Ureter (tissue), 1 donor: ENCODE data around the gene EBF4. TPM values are rescaled to one million over a fixed set of nuclear protein-coding genes. Genes with fewer than 3 reads are reported as not detected.
"Not testable (repeated sequence)": the region's sequence is repeated elsewhere in the genome, so short reads cannot be mapped to it uniquely, and the experiment has no call there.

Source experiments
- DNase-seq: peaks from one replicate; pipeline ENCODE4 v3.0.0-alpha.2; 2020; ENCODE audit warnings: low spot score
- total RNA-seq: library from RNA; stranded (reverse); gene quantifications from one replicate; pipeline ENCODE4 v1.2.4, GENCODE V29; 2023
- donor health status: DM: yes; HTN: yes; CAD: no.

EBF4 gene
- total RNA-seq, 1 donor from 2014 or later: 30.3 TPM

DNA sequence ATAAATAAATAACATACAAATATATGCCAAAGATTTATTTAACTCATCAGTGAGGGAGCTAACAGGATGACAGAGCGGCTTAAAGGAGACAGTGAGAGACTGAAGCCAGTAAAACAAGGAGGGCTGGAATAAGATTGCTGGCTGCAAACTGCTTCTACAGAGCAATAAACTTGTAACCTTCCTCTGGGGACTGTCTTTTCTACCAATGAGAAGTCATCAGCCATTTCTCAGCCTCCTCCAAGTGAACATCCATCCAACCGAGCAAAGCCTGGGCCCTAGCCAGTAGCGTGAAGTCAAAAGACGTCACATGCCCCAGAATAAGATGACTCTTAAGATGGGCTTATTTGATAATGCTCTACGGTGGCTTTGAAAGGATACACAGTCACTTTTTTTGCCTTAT lies 65.4 kb downstream of the EBF4 start:
- DNase-seq: no peak

DNA sequence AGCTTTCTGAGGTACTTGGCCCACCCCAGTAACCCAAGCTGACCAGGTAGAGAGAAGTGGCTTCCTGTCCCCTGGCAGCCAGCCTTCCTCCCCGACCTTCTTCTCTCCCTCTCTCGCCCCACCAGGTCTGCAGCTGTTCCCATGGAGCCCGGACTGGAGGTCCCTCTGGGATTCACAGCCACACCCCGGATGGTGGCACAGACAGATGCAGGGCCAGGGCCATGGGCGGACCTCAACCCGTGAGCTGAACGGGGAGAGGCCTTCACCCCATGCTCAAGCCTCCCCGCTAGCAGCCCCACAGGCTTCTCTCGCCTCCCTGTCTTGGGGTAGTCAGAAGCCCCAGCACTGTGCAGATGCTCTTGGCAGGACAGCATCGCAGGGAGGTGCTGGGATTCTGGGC lies 66.6 kb downstream of the EBF4 start:
- DNase-seq: no peak

DNA sequence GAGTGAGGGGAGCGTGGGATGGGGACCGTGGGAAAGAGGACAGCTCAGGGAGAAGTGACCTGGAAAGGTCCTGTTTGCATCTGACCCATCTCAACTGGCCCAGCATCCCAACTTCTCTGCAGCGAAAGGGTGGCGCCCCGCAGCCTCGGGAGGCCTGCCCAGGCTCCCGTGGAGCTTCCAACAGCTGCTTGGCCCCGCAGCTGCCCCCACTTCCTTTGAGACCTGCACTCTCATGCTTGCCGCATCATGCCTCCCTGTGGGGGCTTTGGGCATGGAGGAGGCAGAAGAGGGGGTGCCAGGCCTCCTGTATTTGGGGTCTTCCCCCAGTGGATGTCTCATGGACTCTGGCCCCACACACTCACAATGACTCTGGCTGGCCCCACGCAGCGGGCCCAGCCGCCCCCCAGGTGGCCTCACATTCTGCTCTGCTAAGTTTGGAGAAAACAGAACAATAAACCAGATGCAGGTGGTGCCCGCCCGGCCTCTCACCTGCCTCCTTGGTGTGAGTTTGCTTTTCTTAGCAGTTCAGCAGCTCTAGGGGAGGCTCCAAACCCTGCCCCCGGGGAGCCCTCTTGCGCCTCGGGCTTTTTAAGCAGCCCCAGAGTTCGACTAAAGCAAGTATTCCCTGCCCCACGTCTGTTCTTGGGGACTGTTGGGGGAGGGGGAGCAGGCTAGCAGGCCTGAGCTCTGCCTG lies 67.2 kb downstream of the EBF4 start:
- DNase-seq: no peak

DNA sequence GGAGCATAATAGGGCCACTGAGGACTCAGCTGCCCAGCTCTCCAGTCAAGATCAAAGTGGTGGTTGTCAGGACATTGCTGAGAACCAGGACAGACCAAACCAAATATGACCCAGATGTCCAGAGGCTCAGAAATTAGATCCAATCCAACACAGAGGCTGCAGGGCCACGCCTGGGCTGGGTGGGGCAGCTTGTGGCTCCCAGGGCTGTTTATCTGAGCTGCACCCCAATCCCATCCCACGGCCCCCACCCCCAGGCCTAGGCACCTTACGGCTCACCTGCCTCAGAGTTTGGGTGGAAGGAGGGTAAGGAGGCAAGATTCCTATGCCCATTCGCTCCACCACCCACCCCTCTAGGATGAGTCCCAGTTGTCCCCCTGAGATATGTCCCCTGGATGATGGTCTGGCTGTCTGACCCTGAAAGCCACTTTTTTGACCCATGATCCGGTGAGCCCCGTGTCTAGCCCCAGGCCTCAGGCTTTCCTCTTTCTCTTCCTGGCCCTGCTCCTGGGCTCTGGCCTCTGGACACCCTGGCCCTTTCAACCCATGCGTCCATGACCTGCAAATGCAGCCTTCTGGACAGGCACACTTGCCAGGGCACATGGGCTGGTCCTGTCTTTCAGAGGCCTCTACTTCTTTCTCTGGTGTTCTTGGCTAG lies 67.8 kb downstream of the EBF4 start:
- no peak for DNase-seq

DNA sequence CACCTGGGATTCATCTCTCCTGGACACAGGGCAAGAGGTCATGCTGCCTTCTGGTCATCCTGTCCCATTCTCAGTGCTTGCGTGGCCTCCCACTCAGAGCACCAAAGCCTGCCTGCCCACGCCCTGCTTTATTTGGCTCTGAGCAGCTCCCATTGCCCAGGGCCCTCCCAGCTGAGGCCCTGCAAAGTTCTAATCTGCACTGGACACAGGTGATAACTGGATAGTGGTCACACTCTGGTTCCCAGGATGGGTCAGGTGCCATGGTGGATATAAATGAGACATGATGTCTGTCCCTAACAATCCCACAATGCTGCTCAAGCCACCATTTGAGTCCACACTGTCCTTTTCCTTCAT lies 68.3 kb downstream of the EBF4 start:
- no peak for DNase-seq

DNA sequence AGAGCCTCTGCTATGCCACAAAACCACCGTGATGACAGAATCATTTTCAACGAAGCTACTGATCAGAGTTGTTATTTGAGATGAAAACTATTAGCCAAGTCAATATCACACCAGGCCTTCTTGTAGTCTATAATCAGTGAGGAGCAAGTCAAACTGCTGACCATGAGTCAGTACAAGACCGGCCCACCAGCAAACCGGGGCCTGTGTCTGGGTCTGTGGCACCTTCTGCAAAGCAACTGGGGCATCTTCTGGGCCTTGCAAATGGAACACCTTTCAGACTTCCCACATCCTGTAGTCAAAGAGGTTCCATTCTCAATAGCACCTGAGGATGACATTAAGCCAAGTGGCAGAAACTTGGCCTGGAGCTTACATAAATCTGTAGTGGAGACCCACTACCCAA lies 69.3 kb downstream of the EBF4 start:
- DNase-seq: no peak

DNA sequence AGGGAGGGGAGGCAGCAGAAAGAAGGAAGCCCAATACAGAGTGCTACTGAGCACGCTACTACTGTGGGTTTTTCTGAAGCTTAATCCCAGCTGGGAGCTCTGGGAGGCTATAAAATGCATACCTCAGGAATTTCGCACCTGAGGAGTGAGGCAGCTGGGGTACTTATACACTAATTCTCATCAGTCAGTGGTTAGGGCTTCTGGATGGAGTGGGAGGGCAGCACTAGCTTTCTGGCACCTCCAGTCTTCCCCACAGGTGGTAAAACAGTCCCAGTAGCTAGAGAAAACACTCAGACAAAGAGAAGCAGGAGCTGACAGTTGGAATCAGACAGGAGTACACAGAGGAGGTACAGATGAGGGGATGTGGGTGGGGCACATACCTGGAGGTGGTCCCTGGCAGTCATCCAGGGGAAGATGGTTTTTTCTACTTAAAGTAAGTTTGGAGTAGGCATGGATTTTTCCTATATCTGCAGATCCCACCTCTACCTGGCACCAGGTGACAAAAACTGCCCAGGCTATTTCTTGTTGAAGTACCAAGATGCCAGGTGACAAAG lies 70.1 kb downstream of the EBF4 start:
- no peak for DNase-seq

DNA sequence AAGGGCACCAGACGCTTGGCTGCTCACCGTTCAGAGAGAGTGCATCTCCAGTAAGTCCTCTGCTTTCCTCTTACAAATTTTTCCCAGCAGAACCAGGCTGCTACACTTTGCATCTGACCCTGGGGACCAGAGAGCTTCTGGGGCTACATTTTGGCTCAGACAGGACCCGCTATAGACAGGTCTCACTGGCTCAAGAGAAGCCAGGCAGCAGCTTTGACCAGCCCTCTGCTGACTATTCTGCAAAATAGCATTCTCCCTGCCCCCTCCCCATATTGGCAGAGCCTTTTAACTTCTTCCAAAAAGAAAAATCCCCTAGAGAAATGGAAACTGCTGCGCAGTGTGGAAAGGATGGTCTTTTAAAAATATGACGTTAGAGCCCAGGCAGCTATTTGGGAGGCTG lies 70.6 kb downstream of the EBF4 start:
- DNase-seq: no peak

DNA sequence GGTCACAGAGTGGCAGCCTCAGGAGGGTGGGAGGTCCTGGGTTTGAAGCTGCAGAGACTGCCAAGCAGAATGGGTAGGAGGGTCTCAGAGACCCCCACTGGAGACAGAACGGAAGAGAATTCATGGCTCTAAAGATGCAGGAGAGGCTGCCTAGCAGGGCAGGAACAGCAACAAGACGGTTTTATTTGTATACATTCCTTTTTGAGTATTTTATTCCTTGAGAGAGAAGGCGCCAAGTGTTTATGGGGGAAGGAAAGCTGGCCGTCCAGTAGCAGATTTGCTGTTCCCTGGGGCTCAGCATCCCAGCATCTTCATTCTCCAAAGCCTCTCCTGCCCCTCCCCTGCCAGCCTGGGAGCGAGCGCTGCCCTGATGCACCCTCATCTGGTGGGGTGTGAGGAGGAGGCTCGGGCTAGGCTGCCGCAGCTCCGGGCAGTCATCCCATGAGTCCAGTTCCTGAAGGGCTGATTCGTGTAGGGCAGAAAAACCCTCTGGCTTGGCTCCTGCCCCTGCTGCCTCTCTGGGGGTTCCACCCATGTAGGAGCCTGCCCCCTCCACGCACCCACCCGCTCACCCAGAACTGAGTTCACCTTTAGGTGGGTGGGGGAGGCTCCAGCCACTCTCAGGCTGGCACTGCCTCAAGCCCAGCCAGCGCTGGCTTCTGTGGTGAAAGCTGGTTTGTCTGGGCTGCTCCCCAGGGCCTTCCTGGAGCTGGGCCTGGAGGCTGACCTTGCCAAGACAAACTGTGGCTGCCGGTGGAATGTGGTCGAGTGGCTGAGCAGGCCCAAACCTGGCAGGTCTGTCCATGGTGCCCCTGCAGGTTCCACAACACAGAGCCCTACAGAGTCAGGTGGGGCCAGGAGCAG lies 75.4 kb downstream of the EBF4 start:
- peak; percentile 91 for DNase-seq

DNA sequence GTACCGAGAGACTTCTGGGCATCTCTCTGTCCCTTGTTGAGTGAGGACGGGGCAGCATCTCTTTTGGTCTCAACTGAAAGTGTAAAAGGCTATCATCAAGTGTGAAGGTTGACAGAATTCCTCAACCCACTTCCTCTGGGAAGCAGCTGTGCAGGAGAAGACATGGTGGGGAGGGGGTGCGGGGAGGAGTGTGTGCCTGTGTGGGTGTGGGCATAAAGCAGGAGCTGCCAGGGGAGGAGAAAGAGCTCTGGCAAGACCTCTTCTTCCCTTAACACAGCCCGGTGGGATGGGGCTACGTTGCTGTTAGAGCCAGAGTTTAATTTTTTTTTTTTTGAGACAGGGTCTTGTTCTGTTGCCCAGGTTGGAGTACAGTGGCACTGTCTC lies 76.0 kb downstream of the EBF4 start:
- no peak for DNase-seq

DNA sequence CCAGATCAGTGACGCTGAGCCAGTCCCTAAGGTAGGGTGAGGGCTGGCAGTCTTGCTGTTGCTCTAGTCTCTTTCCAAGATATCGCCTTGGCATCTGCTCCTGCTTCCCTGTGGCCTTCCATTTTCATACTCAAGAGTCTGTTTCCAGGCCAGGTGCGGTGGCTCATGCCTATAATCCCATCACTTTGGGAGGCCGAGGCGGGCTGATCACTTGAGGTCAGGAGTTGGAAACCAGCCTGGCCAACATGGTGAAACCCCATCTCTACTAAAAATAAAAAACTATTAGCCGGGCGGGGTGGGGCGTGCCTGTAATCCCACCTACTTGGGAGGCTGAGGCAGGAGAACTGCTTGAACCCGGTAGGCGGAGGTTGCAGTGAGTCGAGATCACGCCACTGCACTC lies 77.5 kb downstream of the EBF4 start:
- DNase-seq: not testable (repeated sequence)

DNA sequence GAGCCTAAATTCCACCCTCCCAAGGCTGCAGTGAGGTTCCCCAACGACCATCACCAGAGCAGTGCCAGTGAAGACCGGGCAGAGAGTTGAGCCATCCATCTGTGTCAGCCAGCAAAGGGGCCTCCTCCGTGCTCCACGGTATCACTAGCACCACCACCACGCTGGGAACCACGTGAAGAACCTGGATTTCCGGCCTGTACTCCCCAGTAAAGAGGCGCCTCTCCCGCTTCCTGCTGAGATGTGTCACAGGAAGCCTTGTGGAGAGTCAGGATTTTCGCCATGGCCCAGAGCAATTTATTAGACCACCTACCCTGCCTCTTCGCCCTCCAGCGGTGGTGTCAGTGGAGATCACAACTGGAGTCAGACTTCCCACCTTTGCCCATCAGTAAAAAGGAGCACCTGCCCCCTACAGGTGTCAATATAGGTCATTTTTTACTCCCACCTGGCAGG lies 79.1 kb downstream of the EBF4 start:
- DNase-seq: no peak

DNA sequence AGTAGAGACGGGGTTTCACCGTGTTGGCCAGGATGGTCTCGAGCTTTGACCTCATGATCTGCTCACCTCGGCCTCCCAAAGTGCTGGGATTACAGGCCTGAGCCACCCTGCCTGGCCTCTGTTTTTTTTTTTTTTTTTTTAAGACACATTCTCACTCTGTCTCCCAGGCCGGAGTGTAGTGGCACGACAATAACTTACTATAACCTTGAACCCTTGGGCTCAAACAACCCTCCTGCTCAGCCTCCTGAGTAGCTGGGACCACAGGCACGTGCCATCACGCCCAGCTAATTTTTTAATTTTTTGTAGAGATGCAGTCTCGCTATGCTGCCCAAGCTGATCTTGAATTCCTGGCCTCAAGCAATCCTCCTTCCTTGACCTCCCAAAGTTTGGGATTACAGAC lies 81.2 kb downstream of the EBF4 start:
- no peak for DNase-seq

DNA sequence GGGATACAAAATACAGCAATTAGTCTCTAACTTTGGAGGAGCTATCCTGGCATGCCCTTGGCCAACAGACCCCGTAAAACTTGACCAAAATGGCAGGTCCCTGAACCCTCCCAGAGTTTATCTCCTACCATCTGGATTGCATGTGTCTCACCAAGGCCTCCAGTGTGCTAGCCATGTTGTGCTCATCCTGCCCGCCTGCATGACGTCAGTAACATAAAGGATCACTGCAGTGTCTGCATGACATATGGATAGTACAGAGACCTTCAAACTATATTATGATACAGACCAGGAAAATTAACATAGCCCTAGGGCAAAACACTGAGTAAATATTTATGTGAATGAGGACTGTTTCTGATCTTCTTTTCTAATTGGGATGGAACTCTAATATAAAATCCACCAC lies 82.6 kb downstream of the EBF4 start:
- no peak for DNase-seq

DNA sequence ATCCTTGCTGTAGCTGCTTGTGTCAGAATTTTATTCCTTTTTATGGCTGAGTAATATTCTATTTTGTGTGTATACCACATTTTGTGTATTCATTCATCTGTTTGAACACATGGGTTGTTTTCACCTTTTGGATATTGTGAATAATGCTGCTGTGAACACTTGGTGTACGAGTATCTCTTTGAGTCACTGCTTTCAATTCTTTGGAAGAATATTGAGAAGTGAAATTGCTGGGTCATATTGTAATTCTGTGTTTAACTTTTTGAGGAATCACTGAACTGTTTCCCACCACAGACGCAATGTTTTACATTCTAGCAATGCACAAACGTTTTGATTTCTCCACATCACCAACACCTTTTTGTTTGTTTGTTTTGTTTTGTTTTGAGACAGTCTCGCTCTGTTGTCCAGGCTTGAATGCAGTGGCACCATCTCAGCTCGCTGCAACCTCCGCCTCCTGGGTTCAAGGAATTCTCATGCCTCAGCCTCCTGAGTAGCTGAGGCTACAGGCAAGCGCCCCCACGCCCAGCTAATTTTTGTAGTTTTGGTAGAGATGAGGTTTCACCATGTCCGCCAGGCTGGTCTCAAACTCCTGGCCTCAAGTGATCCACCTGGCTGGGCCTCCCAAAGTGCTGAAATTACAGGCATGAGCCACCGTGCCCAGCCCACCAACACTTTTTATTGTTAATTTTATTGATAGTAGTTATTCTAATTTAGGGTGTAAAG lies 86.2 kb downstream of the EBF4 start:
- DNase-seq: no peak

DNA sequence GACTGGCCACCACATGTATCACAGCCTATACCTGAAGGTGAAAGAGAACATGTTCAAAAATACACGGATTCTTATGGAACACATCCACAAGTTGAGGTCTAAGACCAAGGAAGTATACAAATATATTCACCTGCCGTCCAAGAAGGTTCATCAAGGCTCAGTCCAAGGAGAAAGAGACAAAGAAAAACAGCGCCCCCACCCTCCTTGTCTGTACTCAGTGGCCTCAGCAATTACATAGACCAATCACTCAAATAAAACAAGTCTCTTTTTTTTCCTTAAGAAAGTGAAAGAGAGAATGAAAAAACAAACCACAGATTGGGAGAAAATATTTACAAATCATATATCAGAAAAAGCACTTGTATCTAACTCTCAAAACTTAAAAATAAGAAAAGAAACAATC lies 88.4 kb downstream of the EBF4 start:
- DNase-seq: no peak

DNA sequence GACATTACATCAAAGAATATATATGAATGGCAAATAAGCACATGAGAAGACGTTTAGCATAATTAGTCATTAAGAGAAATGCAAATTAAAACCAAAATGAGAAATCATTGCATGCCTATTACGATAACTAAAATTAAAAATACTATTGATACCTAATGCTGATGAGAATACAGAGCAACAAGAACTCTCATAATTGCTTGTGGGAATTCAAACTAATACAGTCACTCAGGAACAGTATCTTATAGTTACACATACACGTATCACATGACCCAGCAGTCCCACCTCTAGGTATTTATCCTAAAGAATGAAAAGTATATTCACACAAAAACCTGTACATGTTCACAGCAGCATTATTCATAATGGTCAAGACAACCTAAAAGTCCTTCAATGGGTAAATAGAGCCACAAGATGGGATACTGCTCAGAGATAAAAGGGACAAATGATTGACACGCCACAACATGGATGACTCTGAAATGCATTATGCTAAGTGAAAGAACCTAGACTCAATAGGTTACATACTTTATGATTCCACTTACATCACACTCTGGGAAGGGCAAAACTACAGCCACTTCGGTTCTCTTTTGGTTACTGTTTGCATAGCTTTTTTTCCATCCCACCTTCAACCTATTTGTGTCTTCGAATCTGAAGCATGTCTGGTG lies 91.5 kb downstream of the EBF4 start:
- DNase-seq: no peak

DNA sequence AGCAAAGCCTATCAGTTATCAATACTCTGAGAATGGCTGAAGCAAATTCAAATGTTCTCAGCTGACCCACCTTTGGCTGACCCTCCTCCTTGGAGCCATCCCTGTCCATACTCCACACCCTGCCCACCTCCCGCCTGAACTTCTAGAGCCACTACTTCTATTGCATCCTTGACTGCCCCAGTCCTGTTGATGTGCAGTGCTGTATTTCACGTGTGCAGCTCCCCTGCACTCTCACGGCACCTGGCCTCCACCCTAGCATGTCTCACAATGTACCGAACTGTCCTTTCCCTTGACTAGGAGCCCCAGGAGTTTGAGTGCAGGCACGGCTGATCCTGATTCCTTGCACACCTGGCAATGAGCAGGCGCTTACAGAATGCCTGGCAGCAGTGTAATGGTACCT lies 100.9 kb downstream of the EBF4 start:
- no peak for DNase-seq

DNA sequence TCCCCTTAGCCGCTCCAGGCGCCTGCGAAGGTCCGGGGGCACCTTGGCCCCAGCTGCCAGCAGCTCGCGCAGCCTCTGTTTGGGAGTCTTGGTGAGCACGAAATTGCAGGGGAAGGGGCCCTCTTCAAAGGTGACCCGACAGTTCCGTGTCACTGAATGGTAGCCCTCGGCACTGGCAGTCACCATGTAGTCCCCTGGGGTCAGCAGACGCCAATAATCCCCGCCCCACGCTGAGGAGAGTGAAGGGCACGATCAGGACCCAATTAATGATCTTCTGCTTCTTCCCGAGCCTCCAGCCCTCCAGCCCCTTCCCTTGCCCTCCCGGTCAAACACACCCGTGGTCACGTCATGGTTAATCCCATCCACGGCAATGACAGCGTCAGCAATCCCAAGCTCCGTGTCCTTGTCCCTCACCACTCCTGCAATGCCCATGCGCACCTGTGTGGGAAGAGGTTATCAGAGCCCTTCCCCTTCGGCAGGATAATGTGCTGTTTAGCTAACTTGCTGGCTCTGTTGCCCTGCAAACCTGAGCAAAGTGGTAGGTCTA lies 101.7 kb downstream of the EBF4 start:
- no peak for DNase-seq

DNA sequence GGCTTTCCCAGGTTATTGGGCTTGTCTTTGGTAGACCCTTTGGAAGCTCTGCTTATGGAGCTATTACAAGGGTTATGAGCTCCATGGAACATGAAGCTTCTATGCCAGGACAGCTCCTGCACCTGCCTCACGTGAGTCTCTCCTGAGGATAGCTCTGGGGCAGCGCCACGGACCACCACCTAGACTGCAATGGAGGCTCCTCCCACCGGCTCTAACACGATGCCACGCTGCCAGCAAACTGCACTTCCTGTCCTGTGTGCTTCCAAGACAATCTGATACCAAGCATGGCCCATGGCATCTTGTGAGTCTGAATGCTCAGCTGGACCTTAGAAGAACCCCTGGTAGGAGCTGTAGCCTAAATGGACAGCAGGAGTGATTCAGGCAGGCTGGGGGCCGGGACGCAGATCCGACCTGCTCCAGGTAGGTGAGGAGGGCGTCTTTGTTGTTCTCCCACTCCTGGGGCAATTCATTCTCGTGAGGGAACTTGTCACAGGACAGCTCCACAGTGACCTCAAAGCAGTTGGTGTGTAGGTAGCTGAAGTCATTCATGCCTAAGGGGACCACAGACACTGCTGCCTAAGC lies 102.4 kb downstream of the EBF4 start:
- no peak for DNase-seq

DNA sequence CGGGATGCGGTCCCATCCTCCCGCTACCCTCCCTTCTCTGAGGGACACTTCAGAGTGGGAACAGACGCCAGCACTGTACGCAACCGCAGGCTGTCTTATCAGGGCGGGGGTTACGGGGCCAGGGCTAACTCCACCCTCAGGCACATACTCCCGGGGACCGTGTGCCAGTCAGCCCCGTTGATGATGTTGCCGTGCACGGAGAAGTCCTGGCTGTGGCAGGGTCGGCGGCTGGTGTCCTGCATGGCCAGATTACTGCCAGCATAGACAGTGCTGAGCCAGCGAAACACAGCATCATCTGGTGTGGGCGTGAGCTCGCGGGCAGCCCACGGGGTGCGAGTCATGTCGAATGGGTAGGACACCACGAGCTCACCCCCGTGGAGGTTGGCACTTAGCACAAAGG lies 102.9 kb downstream of the EBF4 start:
- DNase-seq: no peak
